Small intestine (tissue), 7 donors: ENCODE measurements around the gene MTCL1. TPM values are rescaled to one million over a fixed set of nuclear protein-coding genes. Genes with fewer than 3 reads are reported as not detected.

ENCODE experiments used
- DNase-seq, 2 donors: peaks; one replicate each; pipeline versions ENCODE4 v3.0.0 to v3.0.0-alpha.2; 2013
- FAIRE-seq: peaks from 2 replicates; lab custom pipeline; 2012; peaks lifted over from hg19 to GRCh38; lab: Jason Lieb, UNC
- H3K27ac ChIP-seq, 3 donors: one replicate each; pipeline ENCODE4 v1.5.1; 2013; ENCODE audit warnings: low read length in 2 of 3, mild to moderate bottlenecking in 2 of 3, control low read depth in 1 of 3, inconsistent platforms in 1 of 3, low read depth in 1 of 3, moderate library complexity in 1 of 3
- H3K27me3 ChIP-seq, 3 donors: one replicate each; pipeline ENCODE4 v1.6.1; 2013; ENCODE audit warnings: low read length in 3 of 3, inconsistent platforms in 1 of 3; ENCODE audit not compliant: control insufficient read depth in 3 of 3, insufficient read depth in 3 of 3
- H3K36me3 ChIP-seq, 3 donors: one replicate each; pipeline ENCODE4 v1.6.1; 2013; ENCODE audit warnings: low read length in 3 of 3, inconsistent platforms in 1 of 3, low read depth in 1 of 3, mild to moderate bottlenecking in 1 of 3, moderate library complexity in 1 of 3; ENCODE audit not compliant: control insufficient read depth in 3 of 3, insufficient read depth in 2 of 3
- H3K4me1 ChIP-seq, 3 donors: one replicate each; pipeline ENCODE4 v1.6.1; 2013; ENCODE audit warnings: low read length in 2 of 3, inconsistent platforms in 1 of 3, low read depth in 1 of 3, mild to moderate bottlenecking in 1 of 3, moderate library complexity in 1 of 3; ENCODE audit not compliant: control insufficient read depth in 3 of 3, insufficient read depth in 2 of 3
- H3K4me3 ChIP-seq, 3 donors: one replicate each; pipeline ENCODE4 v1.5.1; 2013; ENCODE audit warnings: low read length in 3 of 3, control low read depth in 1 of 3, inconsistent platforms in 1 of 3, low read depth in 1 of 3, mild to moderate bottlenecking in 1 of 3, moderate library complexity in 1 of 3
- H3K9me3 ChIP-seq, 2 donors: one replicate each; pipeline ENCODE4 v1.6.1; 2013; ENCODE audit warnings: low read depth in 1 of 2, low read length in 1 of 2; ENCODE audit not compliant: control insufficient read depth in 2 of 2, insufficient read depth in 1 of 2
- WGBS, 3 donors: extraction: QIAGEN DNeasy Blood & Tissue Kit; methylation state at CpG; one replicate each; pipeline ENCODE4 v1.1.7; 2013; 5-methylcytosine and 5-hydroxymethylcytosine counted together
- polyA plus RNA-seq, 4 donors: library from polyadenylated mRNA; stranded (reverse) in 3 of 4; unstranded in 1 of 4; fragments of 200-250 nt in 3 of 4; fragments of 120-200 nt in 1 of 4; gene quantifications; one replicate each; pipeline versions ENCODE4 v1.2.1 to v1.2.3, GENCODE V29; 2013
- donor health status: healthy with polysubstance abuse.
- donor health status: control.
- donor health status: control.
- donor health status: Bipolar disorder and iron deficiency.
- donor health status: healthy.

The MTCL1 gene
- polyA plus RNA-seq, 4 donors: 2.5 to 12.4 (median 6.0) TPM

DNA sequence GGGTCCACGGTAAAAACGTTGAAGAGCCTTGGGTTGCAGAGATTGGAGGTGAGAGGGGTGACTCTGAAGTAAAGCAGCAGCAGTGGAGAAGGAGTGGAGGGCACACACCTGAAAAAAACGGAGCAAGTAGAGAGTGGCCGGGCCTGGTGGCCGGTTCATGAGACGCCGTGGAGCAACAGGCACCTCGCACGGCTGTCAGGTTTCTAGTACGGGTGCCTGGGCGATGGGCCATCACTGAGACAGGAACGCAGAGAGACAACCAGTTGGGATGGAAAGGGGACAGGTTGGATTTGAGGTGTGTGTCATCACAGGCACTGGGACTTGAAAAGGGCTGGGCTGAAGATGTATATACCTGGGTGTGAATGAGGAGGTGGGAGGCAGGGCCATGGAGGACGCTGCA is 104.2 kb downstream of the MTCL1 start:
- no peak overlapping the region for H3K27ac ChIP-seq
- H3K4me3 ChIP-seq: no peak overlapping the region
- no peak for FAIRE-seq
- no peak for DNase-seq
- no peaks in the 10 kb centered on the region for H3K27me3 ChIP-seq
- no peaks in the 10 kb centered on the region for H3K9me3 ChIP-seq
- H3K36me3 ChIP-seq: peaks cover 0 to 9% (median 0%) of the 10 kb centered on the region in 3 donors
- 95 to 97% (median 95%) methylated on average over 13 of the region's 13 CpGs for WGBS, 3 donors
- H3K4me1 ChIP-seq: peaks cover 0 to 4% (median 2%) of the 10 kb centered on the region in 3 donors

DNA sequence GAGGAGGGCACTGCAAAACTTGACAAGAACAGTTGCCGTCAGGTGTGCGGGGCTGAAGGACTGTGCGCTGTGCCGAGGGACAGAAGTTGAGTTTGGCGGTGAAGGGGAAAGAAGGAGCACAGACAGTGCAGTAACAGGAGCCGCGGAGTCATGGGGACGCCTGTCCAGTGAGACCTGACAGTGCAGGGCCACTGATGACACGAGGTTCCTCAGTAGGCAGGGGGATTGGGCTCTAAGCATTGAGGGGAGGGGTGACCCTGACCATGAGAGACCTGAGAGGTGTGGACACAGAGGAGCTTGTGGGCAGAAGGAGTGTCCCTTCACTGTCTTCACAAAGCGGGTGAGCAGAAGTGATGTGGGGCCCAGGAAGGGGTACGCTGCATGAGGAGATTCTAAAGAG is 104.8 kb downstream of the MTCL1 start:
- no peaks in the 10 kb centered on the region for H3K9me3 ChIP-seq
- no peak overlapping the region for H3K4me3 ChIP-seq
- WGBS, 3 donors: 93% methylated on average over 11 of the region's 11 CpGs
- peaks cover 0 to 9% (median 0%) of the 10 kb centered on the region in 3 donors for H3K36me3 ChIP-seq
- DNase-seq (no peak), FAIRE-seq (no peak)
- peaks cover 0 to 4% (median 2%) of the 10 kb centered on the region in 3 donors for H3K4me1 ChIP-seq
- H3K27ac ChIP-seq: no peak overlapping the region
- H3K27me3 ChIP-seq: no peaks in the 10 kb centered on the region

GRCh38 chr18:8811115-8811514 is 105.8 kb downstream of the MTCL1 start:
- WGBS, 3 donors: 83 to 85% (median 83%) methylated on average over 6 of the region's 6 CpGs
- no peaks in the 10 kb centered on the region for H3K9me3 ChIP-seq

DNA sequence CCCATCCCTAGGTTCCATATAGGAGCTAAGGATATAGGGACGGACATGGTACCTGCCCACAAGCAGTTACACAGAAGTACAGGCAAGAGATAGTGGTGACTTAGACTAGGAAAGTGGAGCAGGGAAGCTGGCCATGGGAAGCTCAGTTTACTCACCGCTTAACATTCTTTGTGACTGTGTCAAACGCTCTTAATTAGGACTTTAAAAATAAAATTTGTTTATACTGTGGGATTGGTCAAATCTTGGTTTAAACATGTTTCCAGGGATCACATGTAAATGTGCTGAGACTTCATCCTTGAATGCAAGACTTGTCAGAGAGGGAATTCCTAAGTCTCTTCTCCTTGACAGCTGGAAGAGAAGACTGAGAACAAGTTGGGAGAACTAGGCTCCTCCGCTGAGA is 107.3 kb downstream of the MTCL1 start:
- no peak for DNase-seq
- Histone ChIP-seq H3K27me3 (no peaks in the 10 kb centered on the region), H3K4me1 (no peaks in the 10 kb centered on the region), H3K9me3 (no peaks in the 10 kb centered on the region), H3K4me3 (no peak overlapping the region), H3K27ac (no peak overlapping the region), H3K36me3 (peaks cover 0 to 9% (median 0%) of the 10 kb centered on the region in 3 donors)
- no peak for FAIRE-seq
- WGBS, 3 donors: 87 to 97% (median 88%) methylated on average over 4 of the region's 4 CpGs

More at GRCh38 chr18:8811115-8811514, 105.8 kb downstream of the MTCL1 start:
- Histone ChIP-seq H3K4me3 (no peak overlapping the region), H3K27me3 (no peaks in the 10 kb centered on the region), H3K4me1 (no peaks in the 10 kb centered on the region), H3K27ac (no peak overlapping the region), H3K36me3 (peaks cover 0 to 9% (median 0%) of the 10 kb centered on the region in 3 donors)
- no peak for DNase-seq
- FAIRE-seq: no peak

DNA sequence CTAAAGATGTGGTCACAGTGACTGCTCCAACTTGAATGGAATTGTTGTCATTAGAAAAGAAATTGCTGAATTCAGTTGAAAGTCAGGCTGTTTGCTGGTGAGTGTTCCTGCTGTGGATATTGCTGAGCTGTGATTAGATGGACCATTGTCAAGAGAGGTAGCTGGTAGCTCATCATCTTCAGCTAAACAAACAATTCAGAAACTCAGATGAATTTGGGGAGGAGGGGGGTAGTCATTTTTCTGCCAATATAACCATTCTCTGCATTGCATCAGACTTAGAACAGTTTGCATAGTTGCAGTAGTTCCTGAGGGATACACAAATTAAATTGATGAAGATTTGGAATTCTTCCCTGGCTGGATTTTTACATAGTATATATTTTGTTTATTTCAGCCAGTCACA is 108.3 kb downstream of the MTCL1 start:
- Histone ChIP-seq H3K9me3 (no peaks in the 10 kb centered on the region), H3K4me3 (no peak overlapping the region), H3K27ac (no peak overlapping the region), H3K36me3 (peaks cover 0 to 12% (median 0%) of the 10 kb centered on the region in 3 donors), H3K27me3 (no peaks in the 10 kb centered on the region), H3K4me1 (no peaks in the 10 kb centered on the region)
- DNase-seq (no peak), FAIRE-seq (no peak)

- Histone ChIP-seq H3K9me3 (no peaks in the 10 kb centered on the region), H3K27me3 (no peaks in the 10 kb centered on the region), H3K4me1 (no peaks in the 10 kb centered on the region), H3K4me3 (no peak overlapping the region), H3K36me3 (peaks cover 0 to 16% (median 0%) of the 10 kb centered on the region in 3 donors), H3K27ac (no peak overlapping the region)
- 90 to 95% (median 93%) methylated on average over 6 of the region's 6 CpGs for WGBS, 3 donors
- FAIRE-seq (no peak), DNase-seq (no peak)
Observed at GRCh38 chr18:8814206-8814605, 108.8 kb downstream of the MTCL1 start.

- DNase-seq (peak in 1 of 2 donors; percentile 17), FAIRE-seq (no peak)
- Histone ChIP-seq H3K36me3 (peaks cover 0 to 9% (median 0%) of the 10 kb centered on the region in 3 donors), H3K27ac (no peak overlapping the region), H3K4me3 (no peak overlapping the region), H3K9me3 (no peaks in the 10 kb centered on the region), H3K4me1 (no peaks in the 10 kb centered on the region), H3K27me3 (no peaks in the 10 kb centered on the region)
- WGBS, 3 donors: 43 to 67% (median 56%) methylated on average over 3 of the region's 3 CpGs
Observed at GRCh38 chr18:8816220-8816619, 110.9 kb downstream of the MTCL1 start.

DNA sequence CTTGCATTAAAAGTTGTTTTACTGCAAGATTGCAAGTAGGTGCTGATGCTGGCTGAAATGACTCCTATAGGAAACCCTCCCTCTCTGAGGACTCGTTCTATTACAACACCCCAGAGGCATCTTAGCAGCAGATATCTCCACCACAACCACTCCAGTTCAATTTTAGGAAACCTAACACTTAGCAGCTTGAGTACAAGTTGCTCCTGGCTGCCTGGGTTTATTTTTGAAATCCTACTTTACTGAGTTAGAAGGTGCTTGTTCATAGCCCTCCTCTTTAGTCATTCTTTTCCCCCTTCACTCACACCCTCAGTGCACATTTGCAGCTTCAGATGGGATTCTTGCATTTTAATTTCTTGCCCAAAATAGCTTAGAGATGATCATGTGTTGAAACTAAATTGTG is 111.5 kb downstream of the MTCL1 start:
- Histone ChIP-seq H3K27me3 (no peaks in the 10 kb centered on the region), H3K4me3 (no peak overlapping the region), H3K9me3 (no peaks in the 10 kb centered on the region), H3K27ac (no peak overlapping the region), H3K4me1 (no peaks in the 10 kb centered on the region), H3K36me3 (peaks cover 0 to 9% (median 0%) of the 10 kb centered on the region in 3 donors)
- DNase-seq (no peak), FAIRE-seq (no peak)
- WGBS, 3 donors: 19 to 53% (median 31%) methylated on average over 1 of the region's 1 CpG

GRCh38 chr18:8818982-8819381 is 113.6 kb downstream of the MTCL1 start:
- Histone ChIP-seq H3K4me1 (no peaks in the 10 kb centered on the region), H3K9me3 (no peaks in the 10 kb centered on the region), H3K36me3 (peaks cover 0 to 8% (median 0%) of the 10 kb centered on the region in 3 donors), H3K4me3 (no peak overlapping the region), H3K27me3 (no peaks in the 10 kb centered on the region), H3K27ac (no peak overlapping the region)
- DNase-seq (no peak), FAIRE-seq (no peak)
- WGBS, 3 donors: 95 to 97% (median 96%) methylated on average over 15 of the region's 15 CpGs
